ENCODE measurements around the gene METAP1D. TPM values are rescaled to one million over a fixed set of nuclear protein-coding genes. Genes with fewer than 3 reads are reported as not detected.

The METAP1D gene
- total and polyA plus RNA-seq, 2 donors (not counting 3 experiments of a cell fraction or from before 2014, with no cell fraction given): 4.2 to 8.1 TPM

DNA sequence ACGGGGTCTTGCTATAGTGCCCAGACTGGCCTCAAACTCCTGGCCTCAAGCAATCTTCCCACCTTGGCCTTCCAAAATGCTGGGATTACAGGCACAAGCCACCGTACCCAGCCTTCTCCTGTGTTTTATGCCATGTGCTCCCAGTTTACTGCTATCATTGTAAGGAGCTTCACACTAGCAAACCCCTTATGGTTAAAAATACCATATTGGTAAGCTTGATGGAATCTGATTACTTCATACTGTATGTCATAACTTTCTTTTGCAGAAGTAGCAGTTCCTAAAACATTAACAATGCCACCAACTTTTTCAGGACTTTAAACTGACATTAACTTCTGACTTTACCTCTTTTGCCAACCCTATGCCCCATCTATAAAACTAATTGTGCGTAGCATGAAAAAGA is 41.3 kb upstream of the METAP1D start:
- Histone ChIP-seq H3K4me2 (ENCODE audit: insufficient read depth, low read length) (no peak overlapping the region), H3K9ac (replicated peaks; ENCODE audit: extremely low read depth, insufficient read depth, low read length) (no peak overlapping the region), H3K27ac (ENCODE audit: insufficient read depth, low read depth, low read length) (no peak overlapping the region), H2AFZ (ENCODE audit: low read depth, low read length) (no peak overlapping the region), H3K36me3 (ENCODE audit: control insufficient read depth in 2 of 2, extremely low read depth in 1 of 2, insufficient read depth in 2 of 2, low read length in 2 of 2) (no peaks in the 10 kb centered on the region), H3K4me1 (ENCODE audit: control insufficient read depth, extremely low read depth, insufficient read depth, low read length) (no peaks in the 10 kb centered on the region), H3K79me2 (ENCODE audit: control insufficient read depth, insufficient read depth, low read length) (no peaks in the 10 kb centered on the region), H4K20me1 (replicated peaks; ENCODE audit: control insufficient read depth, extremely low read depth, insufficient read depth, low read length) (no peaks in the 10 kb centered on the region), H3K9me3 (replicated peaks; ENCODE audit: control insufficient read depth, insufficient read depth, low read length) (no peaks in the 10 kb centered on the region), H3K9me1 (replicated peaks; ENCODE audit: control insufficient read depth, extremely low read depth, insufficient read depth, low read length) (no peaks in the 10 kb centered on the region), H3K27me3 (ENCODE audit: control insufficient read depth in 2 of 2, insufficient read depth in 2 of 2, low read length in 2 of 2) (no peaks in the 10 kb centered on the region), H3K4me3 (replicated peaks in 1 of 3; ENCODE audit: insufficient read depth in 1 of 3, low read depth in 1 of 3, low read length in 3 of 3) (no peak overlapping the region)
- no peak for FAIRE-seq
- TF ChIP-seq FOS (IDR thresholded peaks at IDR 0.05; ENCODE audit: borderline replicate concordance, insufficient read depth, low read length): no peak
- TF ChIP-seq JUN (IDR thresholded peaks at IDR 0.05; ENCODE audit: borderline replicate concordance, insufficient read depth, insufficient read length, low read depth): no peak
- TF ChIP-seq, protein P1, sequence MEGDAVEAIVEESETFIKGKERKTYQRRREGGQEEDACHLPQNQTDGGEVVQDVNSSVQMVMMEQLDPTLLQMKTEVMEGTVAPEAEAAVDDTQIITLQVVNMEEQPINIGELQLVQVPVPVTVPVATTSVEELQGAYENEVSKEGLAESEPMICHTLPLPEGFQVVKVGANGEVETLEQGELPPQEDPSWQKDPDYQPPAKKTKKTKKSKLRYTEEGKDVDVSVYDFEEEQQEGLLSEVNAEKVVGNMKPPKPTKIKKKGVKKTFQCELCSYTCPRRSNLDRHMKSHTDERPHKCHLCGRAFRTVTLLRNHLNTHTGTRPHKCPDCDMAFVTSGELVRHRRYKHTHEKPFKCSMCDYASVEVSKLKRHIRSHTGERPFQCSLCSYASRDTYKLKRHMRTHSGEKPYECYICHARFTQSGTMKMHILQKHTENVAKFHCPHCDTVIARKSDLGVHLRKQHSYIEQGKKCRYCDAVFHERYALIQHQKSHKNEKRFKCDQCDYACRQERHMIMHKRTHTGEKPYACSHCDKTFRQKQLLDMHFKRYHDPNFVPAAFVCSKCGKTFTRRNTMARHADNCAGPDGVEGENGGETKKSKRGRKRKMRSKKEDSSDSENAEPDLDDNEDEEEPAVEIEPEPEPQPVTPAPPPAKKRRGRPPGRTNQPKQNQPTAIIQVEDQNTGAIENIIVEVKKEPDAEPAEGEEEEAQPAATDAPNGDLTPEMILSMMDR (IDR thresholded peaks at IDR 0.05; ENCODE audit: extremely low read depth in 1 of 2, insufficient read depth in 1 of 2, low read depth in 1 of 2, low read length in 2 of 2): no peak
- TF ChIP-seq MYC (IDR thresholded peaks at IDR 0.05; ENCODE audit: low read depth, low read length): no peak
- no peak for TF ChIP-seq POLR2AphosphoS5 (IDR thresholded peaks at IDR 0.05; ENCODE audit: insufficient read depth, low read depth, low read length)
- TF ChIP-seq GATA2 (IDR thresholded peaks at IDR 0.05; ENCODE audit: insufficient read depth, insufficient read length, low read depth, low read length): no peak
- TF ChIP-seq EZH2 (IDR thresholded peaks at IDR 0.05; ENCODE audit: borderline replicate concordance, low read depth, low read length, severe bottlenecking): no peak
- TF ChIP-seq, protein P2, sequence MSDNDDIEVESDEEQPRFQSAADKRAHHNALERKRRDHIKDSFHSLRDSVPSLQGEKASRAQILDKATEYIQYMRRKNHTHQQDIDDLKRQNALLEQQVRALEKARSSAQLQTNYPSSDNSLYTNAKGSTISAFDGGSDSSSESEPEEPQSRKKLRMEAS (IDR thresholded peaks at IDR 0.05; ENCODE audit: insufficient read depth, insufficient read length): no peak
- TF ChIP-seq POLR2A (IDR thresholded peaks at IDR 0.05; ENCODE audit: low read depth, low read length): no peak
- DNase-seq (ENCODE audit: low read depth, low spot score): no peak
- no TSS peak for BruUV-seq (replicated peaks)
- POLR2A ChIA-PET: no interaction called here
- dilution Hi-C loops (cut with MboI; ENCODE audit: extremely low pct_ligation_motif_present, low sequenced_read_pairs): no loop called here
- intact Hi-C loops (cut with micrococcal nuclease): no loop called here
- CTCF ChIA-PET: interaction anchor here (1.2 to 1.4 kb wide), 3 partner anchors 18 to 148 kb away, joined by 3 to 4 read pairs (median 3); no protein-coding TSS in a partner anchor

Data from endothelial cell of umbilical vein (primary cell).